Measurements from ENCODE around the gene TOM1L2.

The TOM1L2 gene

GRCh38 chr17:17833658-17834357, 138.4 kb downstream of the TOM1L2 start:
- DNase-seq (ENCODE audit: low spot score), result no peak

- no peak for DNase-seq (ENCODE audit: low spot score)
Measured at GRCh38 chr17:17832032-17832363, 140.2 kb downstream of the TOM1L2 start.

- no peak for DNase-seq (ENCODE audit: low spot score)
Measured at GRCh38 chr17:17831208-17832031, 140.8 kb downstream of the TOM1L2 start.

- DNase-seq (ENCODE audit: low spot score), result no peak
Measured at GRCh38 chr17:17830740-17831207, 141.4 kb downstream of the TOM1L2 start.

GRCh38 chr17:17830269-17830567, 142.0 kb downstream of the TOM1L2 start:
- no peak for DNase-seq (ENCODE audit: low spot score)

- no peak for DNase-seq (ENCODE audit: low spot score)
Measured at GRCh38 chr17:17827826-17828621, 144.2 kb downstream of the TOM1L2 start.

- no peak for DNase-seq (ENCODE audit: low spot score)
Measured at GRCh38 chr17:17826942-17827785, 145.0 kb downstream of the TOM1L2 start.

- no peak for DNase-seq (ENCODE audit: low spot score)
Measured at GRCh38 chr17:17826342-17826713, 145.9 kb downstream of the TOM1L2 start.

GRCh38 chr17:17824783-17825614, 147.2 kb downstream of the TOM1L2 start:
- DNase-seq (ENCODE audit: low spot score), result no peak

- no peak for DNase-seq (ENCODE audit: low spot score)
Measured at GRCh38 chr17:17824119-17824782, 147.9 kb downstream of the TOM1L2 start.

GRCh38 chr17:17823433-17824118, 148.6 kb downstream of the TOM1L2 start:
- peak; percentile 81 for DNase-seq (ENCODE audit: low spot score)

- DNase-seq (ENCODE audit: low spot score), result no peak
Measured at GRCh38 chr17:17822616-17823015, 149.6 kb downstream of the TOM1L2 start.

GRCh38 chr17:17822189-17822588, 150.0 kb downstream of the TOM1L2 start:
- no peak for DNase-seq (ENCODE audit: low spot score)

GRCh38 chr17:17820463-17821158, 151.6 kb downstream of the TOM1L2 start:
- DNase-seq (ENCODE audit: low spot score), result no peak

- no peak for DNase-seq (ENCODE audit: low spot score)
Measured at GRCh38 chr17:17820046-17820445, 152.2 kb downstream of the TOM1L2 start.

- peak; percentile 74 for DNase-seq (ENCODE audit: low spot score)
Measured at GRCh38 chr17:17819561-17819995, 152.6 kb downstream of the TOM1L2 start.

- no peak for DNase-seq (ENCODE audit: low spot score)
Measured at GRCh38 chr17:17819111-17819510, 153.1 kb downstream of the TOM1L2 start.

GRCh38 chr17:17818088-17818526, 154.1 kb downstream of the TOM1L2 start:
- no peak for DNase-seq (ENCODE audit: low spot score)

GRCh38 chr17:17817552-17817947, 154.7 kb downstream of the TOM1L2 start:
- no peak for DNase-seq (ENCODE audit: low spot score)

Measured in CD4-positive, alpha-beta T cell treated with Interleukin-6 at 100 ng/mL for 8 hours (primary cell).